IPS-15b (cell line): ENCODE data around the gene CETN3.

Experiments
- H3K27me3 ChIP-seq: one replicate; pipeline ENCODE4 v1.6.1; 2013; ENCODE audit warnings: low read length; ENCODE audit not compliant: control insufficient read depth, insufficient read depth
- H3K36me3 ChIP-seq: one replicate; pipeline ENCODE4 v1.6.1; 2013; ENCODE audit warnings: low read length; ENCODE audit not compliant: control insufficient read depth, insufficient read depth
- H3K4me1 ChIP-seq: one replicate; pipeline ENCODE4 v1.6.1; 2013; ENCODE audit warnings: mild to moderate bottlenecking, low read length; ENCODE audit not compliant: control insufficient read depth, insufficient read depth
- H3K4me3 ChIP-seq: one replicate; pipeline ENCODE4 v1.5.1; 2013; ENCODE audit warnings: low read depth, low read length
- H3K9ac ChIP-seq: one replicate; pipeline ENCODE4 v1.6.1; 2013; ENCODE audit warnings: low read depth, mild to moderate bottlenecking, low read length
- H3K9me3 ChIP-seq: one replicate; pipeline ENCODE4 v1.6.1; 2013; ENCODE audit warnings: mild to moderate bottlenecking, low read length; ENCODE audit not compliant: control insufficient read depth, insufficient read depth

The CETN3 gene

DNA sequence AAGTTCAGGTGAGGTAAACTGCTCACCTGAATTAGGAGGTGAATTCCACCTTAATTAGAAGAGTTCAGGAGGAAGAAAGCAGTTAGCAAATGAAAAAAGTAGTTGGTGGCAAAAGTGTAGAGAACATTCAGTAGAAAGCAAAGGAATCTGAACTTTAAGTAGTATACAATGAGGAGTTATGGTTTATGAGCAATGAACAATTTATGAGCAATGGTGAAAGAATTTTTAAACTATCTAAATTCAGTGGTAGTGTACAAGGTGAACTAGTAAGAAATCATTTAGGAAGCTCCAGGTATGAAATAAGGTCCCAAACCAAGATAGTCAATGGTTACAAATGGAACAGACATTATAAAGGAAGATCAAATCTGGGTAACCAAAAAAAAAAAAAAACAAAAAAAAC is 3.1 kb downstream of the CETN3 start:
- Histone ChIP-seq H3K9ac (no peak overlapping the region), H3K36me3 (no peaks in the 10 kb centered on the region), H3K27me3 (no peaks in the 10 kb centered on the region), H3K9me3 (no peaks in the 10 kb centered on the region), H3K4me1 (peaks cover 9% of the 10 kb centered on the region), H3K4me3 (no peak overlapping the region)

DNA sequence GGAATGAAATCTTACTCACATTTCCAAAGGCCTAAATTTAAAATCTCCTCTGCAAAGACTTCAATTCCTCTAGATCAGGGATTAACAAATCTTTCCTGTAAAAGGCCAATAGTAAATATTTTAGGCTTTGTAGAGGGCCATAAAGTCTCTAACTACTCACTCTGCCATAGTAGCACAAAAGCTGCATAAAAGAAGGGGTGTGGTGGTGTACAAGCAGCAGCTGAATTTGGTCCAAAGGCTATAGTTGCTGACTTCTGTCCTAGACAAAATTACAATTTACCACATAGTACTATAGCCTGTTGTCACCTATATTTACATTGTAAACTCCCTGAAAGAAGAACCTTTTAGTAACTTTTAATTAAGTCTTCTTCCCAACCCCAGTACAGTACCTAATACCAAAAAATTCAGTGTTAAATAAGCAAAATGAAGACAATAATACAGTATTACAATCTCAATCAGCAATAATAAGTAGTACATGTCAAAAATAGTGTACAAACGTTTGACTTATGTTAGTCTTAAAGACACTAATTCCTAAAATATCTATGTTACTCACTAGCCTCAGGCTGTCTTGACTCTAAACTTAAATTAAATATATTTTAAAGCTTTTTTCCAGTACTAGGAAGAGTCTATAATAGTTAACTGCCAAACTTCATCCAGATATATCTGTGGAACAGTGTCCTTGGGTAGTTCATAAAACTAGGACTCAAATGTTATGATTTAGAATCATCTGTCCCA is 6.9 kb downstream of the CETN3 start:
- Histone ChIP-seq H3K36me3 (no peaks in the 10 kb centered on the region), H3K4me1 (peaks cover 3% of the 10 kb centered on the region), H3K9ac (no peak overlapping the region), H3K4me3 (no peak overlapping the region), H3K9me3 (no peaks in the 10 kb centered on the region), H3K27me3 (no peaks in the 10 kb centered on the region)

DNA sequence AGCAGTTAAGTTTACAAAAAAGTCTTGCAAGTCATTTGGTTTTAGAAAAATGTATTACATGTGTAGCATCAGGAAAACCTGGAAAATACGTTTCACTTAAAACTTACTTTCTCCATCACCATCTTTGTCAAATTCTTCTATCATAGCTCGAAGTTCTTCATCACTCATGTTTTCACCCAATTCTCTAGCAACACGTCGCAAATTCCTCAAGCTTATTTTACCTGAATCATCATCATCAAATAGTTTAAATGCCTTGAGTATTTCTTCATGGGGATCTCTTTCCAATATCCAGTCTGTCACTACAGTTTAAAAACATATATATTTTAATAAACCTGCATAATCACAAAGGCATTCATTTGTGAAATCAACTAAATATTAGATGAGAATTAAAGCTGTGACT is 10.3 kb downstream of the CETN3 start:
- H3K36me3 ChIP-seq, result no peaks in the 10 kb centered on the region
- no peak overlapping the region for H3K4me3 ChIP-seq
- H3K9me3 ChIP-seq, result no peaks in the 10 kb centered on the region
- H3K4me1 ChIP-seq, result no peaks in the 10 kb centered on the region
- H3K9ac ChIP-seq, result no peak overlapping the region
- H3K27me3 ChIP-seq, result no peaks in the 10 kb centered on the region

DNA sequence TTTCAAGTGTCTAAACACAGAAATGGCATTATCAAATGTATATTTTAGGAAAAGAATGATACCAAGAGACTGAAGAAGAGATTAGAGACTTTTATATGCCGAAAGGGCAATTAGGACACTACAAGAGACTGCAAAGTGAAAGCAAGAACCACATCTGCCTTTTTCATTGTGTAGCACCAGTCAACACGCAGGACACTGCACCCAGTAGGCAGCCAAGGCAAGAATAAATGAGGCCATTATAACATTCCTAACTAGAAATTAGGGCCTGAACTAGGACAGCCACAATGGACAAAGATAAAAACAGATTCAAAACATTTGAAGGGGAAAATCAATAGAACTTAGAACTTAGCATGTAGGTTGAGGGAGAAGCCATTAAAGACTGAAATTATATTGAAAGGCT is 10.8 kb downstream of the CETN3 start:
- no peak overlapping the region for H3K9ac ChIP-seq
- no peaks in the 10 kb centered on the region for H3K27me3 ChIP-seq
- H3K4me1 ChIP-seq, result no peaks in the 10 kb centered on the region
- H3K4me3 ChIP-seq, result no peak overlapping the region
- no peaks in the 10 kb centered on the region for H3K36me3 ChIP-seq
- no peaks in the 10 kb centered on the region for H3K9me3 ChIP-seq

DNA sequence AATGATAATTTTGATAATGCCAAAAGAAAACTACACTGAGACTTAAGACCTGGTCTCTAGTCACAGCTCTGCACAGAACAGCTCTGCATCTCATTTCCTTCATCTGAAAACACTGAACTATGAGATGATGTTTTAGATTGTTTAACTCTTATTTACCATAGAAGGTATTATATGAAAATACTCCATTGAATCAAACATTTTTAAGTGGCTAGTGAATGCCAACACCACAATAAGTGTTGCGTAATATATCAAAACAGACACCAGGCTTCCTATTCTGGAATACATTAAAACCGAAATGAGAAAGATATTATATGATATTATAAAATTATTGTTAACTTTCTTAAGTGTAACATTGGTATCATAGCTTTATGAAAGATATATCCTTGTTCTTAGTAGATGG is 14.6 kb downstream of the CETN3 start:
- no peak overlapping the region for H3K4me3 ChIP-seq

DNA sequence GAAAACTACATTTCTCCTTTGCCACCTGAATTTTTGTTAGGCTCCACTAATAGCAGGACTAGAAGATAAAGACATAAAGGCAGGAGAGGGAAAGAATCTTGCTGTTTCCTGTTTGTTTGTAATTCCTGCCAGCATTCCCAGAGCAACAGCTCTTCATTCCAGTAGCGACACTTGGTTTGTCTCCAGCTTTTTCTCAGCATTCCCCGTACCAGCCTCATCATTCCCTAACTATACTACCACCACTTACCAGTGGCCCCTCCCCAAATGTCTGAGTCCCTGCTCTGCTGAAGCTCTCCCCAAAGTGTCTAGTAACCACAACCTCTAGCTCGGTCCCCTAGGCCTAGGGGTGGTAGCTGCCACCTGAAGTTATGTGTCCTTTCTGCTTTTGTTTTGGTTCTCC is 18.6 kb downstream of the CETN3 start:
- Histone ChIP-seq H3K4me1 (peaks cover 4% of the 10 kb centered on the region), H3K36me3 (no peaks in the 10 kb centered on the region), H3K9me3 (no peaks in the 10 kb centered on the region), H3K9ac (no peak overlapping the region), H3K4me3 (no peak overlapping the region), H3K27me3 (no peaks in the 10 kb centered on the region)

More for the DNA sequence above, 14.6 kb downstream of the CETN3 start:
- Histone ChIP-seq H3K9ac (no peak overlapping the region), H3K4me1 (peaks cover 4% of the 10 kb centered on the region), H3K27me3 (no peaks in the 10 kb centered on the region), H3K9me3 (no peaks in the 10 kb centered on the region), H3K36me3 (no peaks in the 10 kb centered on the region)

DNA sequence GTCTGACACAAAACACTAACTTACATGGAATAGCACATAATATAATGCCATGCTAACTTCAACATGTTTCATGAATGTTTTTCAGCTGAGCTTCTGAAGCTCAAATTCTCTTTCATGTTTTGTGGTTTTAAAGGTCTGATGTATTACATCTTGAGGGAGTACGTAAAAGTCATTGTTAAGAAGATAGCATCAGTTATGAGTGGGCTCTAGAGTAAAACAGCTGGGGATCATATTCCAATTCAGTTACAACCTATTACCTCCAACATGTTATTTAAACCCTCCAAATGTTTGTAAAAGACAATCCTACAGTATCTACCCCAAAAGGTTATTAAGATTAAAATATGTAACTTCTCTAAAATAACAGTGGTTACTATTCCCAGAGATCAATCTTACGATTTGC is 19.2 kb downstream of the CETN3 start:
- no peaks in the 10 kb centered on the region for H3K9me3 ChIP-seq
- H3K27me3 ChIP-seq, result no peaks in the 10 kb centered on the region
- H3K9ac ChIP-seq, result no peak overlapping the region
- H3K36me3 ChIP-seq, result no peaks in the 10 kb centered on the region
- no peak overlapping the region for H3K4me3 ChIP-seq
- H3K4me1 ChIP-seq, result peaks cover 4% of the 10 kb centered on the region

DNA sequence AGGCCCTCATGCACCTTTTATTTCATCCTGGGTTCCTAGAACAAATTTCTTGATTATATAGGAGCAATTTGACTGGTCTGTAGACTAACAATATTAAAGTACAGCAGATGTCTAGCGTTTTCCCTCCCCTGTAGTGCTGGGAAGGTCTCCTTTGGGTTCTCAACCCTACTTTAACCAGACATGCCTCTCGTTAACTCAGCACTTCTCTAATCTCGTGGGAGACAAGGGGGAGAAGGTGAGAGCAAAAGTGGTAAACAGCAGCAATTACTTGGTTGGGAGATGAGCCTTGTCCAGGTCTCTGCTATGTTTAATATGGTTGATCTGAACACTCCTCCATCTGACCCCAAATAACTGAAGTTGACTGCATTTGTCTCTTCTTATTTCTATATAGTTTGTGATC is 22.0 kb downstream of the CETN3 start:
- Histone ChIP-seq H3K4me3 (no peak overlapping the region), H3K27me3 (no peaks in the 10 kb centered on the region), H3K9ac (no peak overlapping the region), H3K4me1 (peaks cover 4% of the 10 kb centered on the region), H3K36me3 (no peaks in the 10 kb centered on the region), H3K9me3 (no peaks in the 10 kb centered on the region)

DNA sequence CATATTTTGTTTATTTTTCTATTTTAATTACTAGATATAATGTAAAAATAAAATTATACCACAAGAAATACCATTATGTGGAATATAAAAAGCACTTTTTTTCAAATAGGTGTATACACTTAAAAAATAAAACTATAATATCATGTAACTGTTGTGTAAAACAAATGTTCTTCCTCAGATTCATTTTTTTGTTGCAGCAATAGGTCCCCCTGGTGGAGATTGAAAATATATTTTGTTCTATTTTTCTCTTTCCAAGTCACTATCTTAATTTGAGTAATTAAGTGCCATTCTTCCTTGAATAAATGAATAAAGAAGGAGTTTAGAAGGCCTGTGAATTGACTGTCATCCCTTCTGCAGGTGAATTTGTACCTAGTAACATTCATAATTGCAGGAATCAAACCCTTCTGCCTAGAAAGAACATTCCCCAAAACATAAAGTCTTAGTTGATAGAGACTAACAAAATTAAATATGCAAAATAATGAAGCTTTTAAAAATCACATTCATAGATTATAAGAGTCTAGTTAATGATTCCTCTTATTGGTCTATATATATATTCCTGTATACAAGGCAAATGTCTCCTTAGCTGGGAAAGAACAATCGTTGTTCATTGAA is 23.4 kb downstream of the CETN3 start:
- Histone ChIP-seq H3K9ac (no peak overlapping the region), H3K9me3 (no peaks in the 10 kb centered on the region), H3K36me3 (no peaks in the 10 kb centered on the region), H3K4me3 (no peak overlapping the region), H3K4me1 (peaks cover 4% of the 10 kb centered on the region), H3K27me3 (no peaks in the 10 kb centered on the region)

DNA sequence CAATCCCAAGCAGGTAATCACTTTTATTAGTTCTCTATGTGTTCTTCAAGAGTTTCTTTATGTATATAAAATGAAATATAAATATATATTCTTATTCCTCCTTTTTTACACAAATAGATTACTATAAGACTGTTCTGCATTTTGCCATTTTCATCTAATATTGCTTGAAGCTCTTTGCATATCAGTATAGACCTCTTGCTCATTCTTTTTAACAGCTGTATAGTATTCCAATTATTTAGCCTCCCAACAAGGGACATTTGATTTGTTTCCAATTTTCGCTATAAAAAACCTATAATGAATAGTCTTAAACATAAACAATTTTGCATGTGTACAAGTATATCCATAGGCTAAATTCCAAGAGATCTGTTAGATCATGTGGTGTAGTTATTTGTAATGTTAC is 25.2 kb downstream of the CETN3 start:
- no peaks in the 10 kb centered on the region for H3K27me3 ChIP-seq
- H3K4me1 ChIP-seq, result no peaks in the 10 kb centered on the region
- no peak overlapping the region for H3K4me3 ChIP-seq
- H3K9me3 ChIP-seq, result no peaks in the 10 kb centered on the region
- no peaks in the 10 kb centered on the region for H3K36me3 ChIP-seq
- no peak overlapping the region for H3K9ac ChIP-seq

DNA sequence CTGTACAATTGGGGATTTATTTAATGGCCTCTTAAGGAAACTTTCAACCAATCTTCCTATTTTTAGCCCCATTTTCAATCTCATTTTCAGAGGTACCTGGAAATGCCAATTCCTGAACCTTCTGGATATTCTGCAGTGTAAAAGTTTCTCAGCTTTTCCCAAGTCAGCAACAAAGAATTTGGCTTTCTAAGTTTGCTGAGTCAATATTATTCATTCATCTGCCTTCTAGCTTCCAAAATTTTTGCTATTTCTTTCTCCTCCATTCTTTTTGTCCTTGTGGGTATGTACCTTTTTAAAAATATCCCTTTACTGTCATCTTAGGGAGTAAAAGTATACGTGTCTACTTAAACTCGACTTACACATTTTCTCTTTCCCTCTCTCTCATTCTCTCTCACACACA is 25.7 kb downstream of the CETN3 start:
- H3K27me3 ChIP-seq, result no peaks in the 10 kb centered on the region

DNA sequence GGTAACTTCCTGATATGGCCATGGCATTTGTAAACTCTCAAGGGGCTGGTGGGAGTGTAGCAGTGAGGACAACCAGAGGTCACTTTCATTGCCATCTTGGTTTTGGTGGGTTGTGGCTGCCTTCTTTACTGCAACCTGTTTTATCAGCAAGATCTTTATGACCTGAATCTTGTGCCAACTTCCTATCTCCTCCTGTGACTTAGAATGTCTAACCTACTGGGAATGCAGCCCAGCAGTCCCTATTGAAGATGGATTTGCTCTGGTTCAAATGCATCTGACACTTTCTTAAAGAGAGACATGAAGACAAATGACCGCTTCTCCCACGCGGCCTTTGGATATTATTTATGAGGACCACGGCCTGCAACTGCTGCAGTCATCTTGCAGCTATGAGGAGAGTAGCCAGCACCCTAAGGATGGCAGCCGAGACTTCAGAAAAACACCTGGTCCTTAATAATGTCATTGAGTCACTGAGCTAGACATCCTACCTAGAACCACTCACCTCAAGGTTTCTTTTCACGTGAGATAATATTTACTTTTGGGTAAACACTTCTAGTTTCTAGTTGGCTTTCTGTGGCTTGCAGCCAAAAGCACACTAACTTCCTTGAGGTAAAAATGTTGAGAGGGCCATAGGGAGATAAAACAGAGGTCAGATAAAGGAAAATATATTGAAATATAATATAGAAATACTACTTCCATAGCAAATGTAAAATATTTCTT is 28.2 kb downstream of the CETN3 start:
- H3K27me3 ChIP-seq, result no peaks in the 10 kb centered on the region
- H3K4me1 ChIP-seq, result no peaks in the 10 kb centered on the region
- H3K9ac ChIP-seq, result no peak overlapping the region
- no peaks in the 10 kb centered on the region for H3K36me3 ChIP-seq
- H3K4me3 ChIP-seq, result no peak overlapping the region
- H3K9me3 ChIP-seq, result no peaks in the 10 kb centered on the region

More for the DNA sequence above, 25.7 kb downstream of the CETN3 start:
- H3K4me3 ChIP-seq, result no peak overlapping the region
- H3K9ac ChIP-seq, result no peak overlapping the region
- H3K36me3 ChIP-seq, result no peaks in the 10 kb centered on the region
- H3K9me3 ChIP-seq, result no peaks in the 10 kb centered on the region
- H3K4me1 ChIP-seq, result no peaks in the 10 kb centered on the region
